Activated naive CD4-positive, alpha-beta T cell treated with anti-CD3 and anti-CD28 coated beads, Interleukin-2, amount 50 U/mL, for 72 hours (primary cell): ENCODE measurements around the gene INPP5F. TPM values are rescaled to one million over a fixed set of nuclear protein-coding genes. Genes with fewer than 3 reads are reported as not detected.

Experiments
- ATAC-seq, 2 donors: fragments of 150-1000 bp; cut with Tn5 transposase; 2 replicates each; pipeline ENCODE4 v1.10.0; 2021; ENCODE audit warnings: mild to moderate bottlenecking in 2 of 2, moderate library complexity in 2 of 2
- DNase-seq, 2 donors: peaks; one replicate each; pipeline ENCODE4 v3.0.0; 2021 to 2022; ENCODE audit warnings: low spot score in 2 of 2
- H3K27ac Mint-ChIP-seq, 2 donors: one replicate each; pipeline ENCODE4 v1.8.0; 2022; ENCODE audit warnings: mild to moderate bottlenecking in 2 of 2, mixed read lengths in 2 of 2
- H3K36me3 Mint-ChIP-seq, 2 donors: one replicate each; pipeline ENCODE4 v1.8.0; 2022; ENCODE audit warnings: mixed read lengths in 2 of 2
- H3K9me3 Mint-ChIP-seq, 2 donors: one replicate each; pipeline ENCODE4 v1.8.0; 2022; ENCODE audit warnings: mixed read lengths in 2 of 2
- total RNA-seq, 2 donors: library from RNA; stranded (reverse); gene quantifications; one replicate each; pipeline ENCODE4 v1.2.3, GENCODE V29; 2022

The INPP5F gene, protein sequence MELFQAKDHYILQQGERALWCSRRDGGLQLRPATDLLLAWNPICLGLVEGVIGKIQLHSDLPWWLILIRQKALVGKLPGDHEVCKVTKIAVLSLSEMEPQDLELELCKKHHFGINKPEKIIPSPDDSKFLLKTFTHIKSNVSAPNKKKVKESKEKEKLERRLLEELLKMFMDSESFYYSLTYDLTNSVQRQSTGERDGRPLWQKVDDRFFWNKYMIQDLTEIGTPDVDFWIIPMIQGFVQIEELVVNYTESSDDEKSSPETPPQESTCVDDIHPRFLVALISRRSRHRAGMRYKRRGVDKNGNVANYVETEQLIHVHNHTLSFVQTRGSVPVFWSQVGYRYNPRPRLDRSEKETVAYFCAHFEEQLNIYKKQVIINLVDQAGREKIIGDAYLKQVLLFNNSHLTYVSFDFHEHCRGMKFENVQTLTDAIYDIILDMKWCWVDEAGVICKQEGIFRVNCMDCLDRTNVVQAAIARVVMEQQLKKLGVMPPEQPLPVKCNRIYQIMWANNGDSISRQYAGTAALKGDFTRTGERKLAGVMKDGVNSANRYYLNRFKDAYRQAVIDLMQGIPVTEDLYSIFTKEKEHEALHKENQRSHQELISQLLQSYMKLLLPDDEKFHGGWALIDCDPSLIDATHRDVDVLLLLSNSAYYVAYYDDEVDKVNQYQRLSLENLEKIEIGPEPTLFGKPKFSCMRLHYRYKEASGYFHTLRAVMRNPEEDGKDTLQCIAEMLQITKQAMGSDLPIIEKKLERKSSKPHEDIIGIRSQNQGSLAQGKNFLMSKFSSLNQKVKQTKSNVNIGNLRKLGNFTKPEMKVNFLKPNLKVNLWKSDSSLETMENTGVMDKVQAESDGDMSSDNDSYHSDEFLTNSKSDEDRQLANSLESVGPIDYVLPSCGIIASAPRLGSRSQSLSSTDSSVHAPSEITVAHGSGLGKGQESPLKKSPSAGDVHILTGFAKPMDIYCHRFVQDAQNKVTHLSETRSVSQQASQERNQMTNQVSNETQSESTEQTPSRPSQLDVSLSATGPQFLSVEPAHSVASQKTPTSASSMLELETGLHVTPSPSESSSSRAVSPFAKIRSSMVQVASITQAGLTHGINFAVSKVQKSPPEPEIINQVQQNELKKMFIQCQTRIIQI
- total RNA-seq = 10 to 100 TPM; 23.0 to 27.3 TPM

- ATAC-seq (peak; percentile 90 to 95), DNase-seq (peak; percentile 98 to 100)
- Mint-ChIP-seq H3K9me3 (peaks cover 0 to 5% of the 10 kb centered on the region in 2 donors), H3K36me3 (peaks cover 12 to 18% of the 10 kb centered on the region in 2 donors), H3K27ac (peak within 1 kb of the TSS; percentile 88 to 99)
Measured at GRCh38 chr10:119725828-119726675, at the start of gene INPP5F. Gene INPP5F, plus strand, starts transcription at chr10:119726050. Its CDS starts 213 bp downstream, at chr10:119726263.

DNA sequence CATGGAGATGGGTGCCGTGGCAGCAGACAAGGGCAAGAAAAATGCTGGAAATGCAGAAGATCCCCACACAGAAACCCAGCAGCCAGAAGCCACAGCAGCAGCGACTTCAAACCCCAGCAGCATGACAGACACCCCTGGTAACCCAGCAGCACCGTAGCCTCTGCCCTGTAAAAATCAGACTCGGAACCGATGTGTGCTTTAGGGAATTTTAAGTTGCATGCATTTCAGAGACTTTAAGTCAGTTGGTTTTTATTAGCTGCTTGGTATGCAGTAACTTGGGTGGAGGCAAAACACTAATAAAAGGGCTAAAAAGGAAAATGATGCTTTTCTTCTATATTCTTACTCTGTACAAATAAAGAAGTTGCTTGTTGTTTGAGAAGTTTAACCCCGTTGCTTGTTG is 48.7 kb upstream of the INPP5F start:
- Mint-ChIP-seq H3K9me3 (no peaks in the 10 kb centered on the region), H3K36me3 (peaks cover 3 to 20% of the 10 kb centered on the region in 2 donors), H3K27ac (peak overlapping the region in 1 of 2 donors; percentile 72)
- ATAC-seq = no peak
- DNase-seq = no peak

DNA sequence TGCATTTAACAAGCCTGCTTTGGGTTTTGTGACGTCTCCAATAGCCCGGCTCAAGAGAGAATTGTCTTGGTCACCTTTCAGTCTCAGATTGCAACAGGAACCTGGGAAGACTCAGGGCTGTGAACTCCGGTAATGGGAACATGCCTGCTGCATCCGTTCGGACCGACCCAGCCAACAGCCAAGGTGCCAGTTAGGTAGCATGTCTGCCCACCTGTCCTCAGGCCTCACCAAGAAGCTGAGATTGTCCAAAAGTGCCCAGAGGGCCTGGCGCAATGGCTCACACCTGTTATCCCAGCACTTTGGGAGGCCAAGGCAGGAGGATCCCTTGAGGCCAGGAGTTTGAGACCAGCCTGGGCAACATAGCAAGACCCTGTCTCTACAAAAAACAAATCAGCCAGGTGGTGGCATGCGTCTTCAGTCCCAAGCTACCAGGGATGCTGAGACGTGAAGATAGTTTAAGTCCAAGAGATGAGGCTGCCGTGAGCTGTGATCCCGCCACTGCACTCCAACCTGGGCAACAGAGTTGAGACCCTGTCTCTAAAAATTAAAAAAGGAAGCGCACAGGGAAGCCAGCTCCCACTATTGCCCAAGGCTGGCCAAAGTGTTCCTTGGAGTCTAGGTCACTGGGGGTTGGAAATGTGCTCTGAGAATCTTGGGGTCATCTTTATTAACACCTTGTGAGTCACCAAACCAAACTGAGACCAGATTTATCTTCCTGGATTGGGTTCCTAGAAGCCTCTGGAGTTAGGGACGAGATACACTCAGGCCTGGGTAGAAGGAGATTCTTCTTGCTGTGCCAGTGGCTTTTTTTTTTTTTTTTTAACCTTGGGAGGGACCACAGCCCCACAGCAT is 47.7 kb upstream of the INPP5F start:
- DNase-seq (no peak), ATAC-seq (no peak)
- Mint-ChIP-seq H3K36me3 (peaks cover 0 to 15% of the 10 kb centered on the region in 2 donors), H3K9me3 (no peaks in the 10 kb centered on the region), H3K27ac (no peak overlapping the region)

DNA sequence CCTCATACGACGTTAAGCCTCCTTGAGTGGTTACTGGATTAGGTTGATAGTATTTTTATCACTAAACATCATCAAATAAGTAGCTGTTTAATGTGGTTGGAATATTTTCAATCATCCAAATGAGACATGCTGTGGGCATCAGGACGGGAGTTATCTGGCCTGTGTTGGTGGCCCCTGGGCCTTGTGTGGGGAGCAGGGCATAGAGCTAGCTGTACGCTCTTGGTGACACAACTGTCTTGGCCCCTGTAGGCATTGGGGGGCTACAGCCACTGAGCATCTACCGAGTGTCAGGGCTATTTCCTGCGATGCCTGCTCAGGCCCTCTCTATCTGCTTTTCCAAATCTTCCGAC is 46.4 kb upstream of the INPP5F start:
- H3K36me3 Mint-ChIP-seq = peaks cover 0 to 7% of the 10 kb centered on the region in 2 donors

GRCh38 chr10:119680050-119680449 is 45.8 kb upstream of the INPP5F start:
- DNase-seq (no peak), ATAC-seq (no peak)
- no peaks in the 10 kb centered on the region for H3K9me3 Mint-ChIP-seq
- no peak overlapping the region for H3K27ac Mint-ChIP-seq
- peaks cover 0 to 7% of the 10 kb centered on the region in 2 donors for H3K36me3 Mint-ChIP-seq

More for the DNA sequence above, 46.4 kb upstream of the INPP5F start:
- Mint-ChIP-seq H3K27ac (no peak overlapping the region), H3K9me3 (no peaks in the 10 kb centered on the region)
- ATAC-seq (no peak), DNase-seq (no peak)

DNA sequence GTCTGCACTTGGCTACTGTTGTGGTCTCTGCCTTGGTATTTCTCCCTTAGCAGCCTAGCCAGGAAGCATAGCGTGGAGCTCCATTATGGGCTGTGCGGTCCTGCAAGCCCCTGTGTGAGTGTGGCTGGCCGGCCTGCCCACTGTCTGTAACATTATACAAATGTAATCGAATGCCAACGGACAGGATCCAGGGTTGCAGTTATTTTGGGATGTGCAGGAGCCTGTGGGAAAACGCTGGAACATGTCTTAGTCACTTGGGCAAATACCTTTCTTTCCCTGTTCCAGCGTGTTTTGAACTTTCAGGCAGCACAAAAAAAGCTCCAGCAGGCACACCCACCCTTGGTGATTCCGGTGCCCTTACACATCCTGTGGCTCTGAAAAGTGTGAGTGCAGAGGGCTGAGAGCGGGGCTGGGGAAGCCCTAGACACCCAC is 45.2 kb upstream of the INPP5F start:
- H3K27ac Mint-ChIP-seq = peak overlapping the region in 1 of 2 donors; percentile 37
- H3K9me3 Mint-ChIP-seq = no peaks in the 10 kb centered on the region
- DNase-seq = no peak
- H3K36me3 Mint-ChIP-seq = peaks cover 0 to 7% of the 10 kb centered on the region in 2 donors
- no peak for ATAC-seq

- DNase-seq (peak; percentile 83 to 86), ATAC-seq (peak; percentile 85 to 96)
- H3K27ac Mint-ChIP-seq = peak overlapping the region; percentile 90 to 93
- no peaks in the 10 kb centered on the region for H3K36me3 Mint-ChIP-seq
- no peaks in the 10 kb centered on the region for H3K9me3 Mint-ChIP-seq
Measured at GRCh38 chr10:119686465-119687191, 39.2 kb upstream of the INPP5F start.

DNA sequence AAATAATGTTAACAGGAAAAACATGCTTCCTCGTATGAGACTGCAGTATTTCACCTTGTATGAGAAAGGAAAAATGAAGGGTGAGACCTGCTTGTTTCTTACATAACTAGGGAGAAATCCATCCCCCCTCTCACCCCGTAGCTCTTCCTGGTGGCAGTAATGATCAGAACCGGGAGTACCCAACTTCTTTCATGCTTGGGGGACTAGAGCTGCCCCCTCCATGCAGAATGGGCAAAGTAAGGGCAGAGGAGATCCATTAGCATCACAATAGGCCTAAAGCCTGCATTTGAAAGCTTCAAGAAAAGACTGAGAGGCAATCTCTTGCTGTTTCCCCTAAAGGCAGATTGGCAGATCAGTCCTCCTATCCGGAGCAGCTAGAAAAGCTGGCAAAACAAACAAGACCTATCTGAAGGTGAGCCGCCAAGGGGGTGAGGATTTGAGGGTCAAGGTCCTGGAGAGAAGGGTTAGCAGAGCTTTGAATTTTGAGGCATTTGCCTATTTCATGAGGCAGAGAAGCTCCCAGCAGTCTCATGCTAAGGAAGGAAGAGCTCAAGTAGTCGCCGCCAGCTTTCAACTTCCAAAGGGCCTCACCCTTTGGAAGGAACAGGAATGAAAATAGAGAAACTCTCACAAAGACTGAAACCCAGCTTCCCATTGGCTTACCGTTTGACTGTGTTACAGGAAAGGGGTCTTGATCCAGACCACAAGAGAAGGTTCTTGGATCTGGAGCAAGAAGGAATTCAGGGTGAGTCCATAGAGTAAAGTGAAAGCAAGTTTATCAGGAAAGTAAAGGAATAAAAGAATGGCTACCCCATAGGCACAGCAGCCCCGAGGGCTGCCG is 38.4 kb upstream of the INPP5F start:
- H3K36me3 Mint-ChIP-seq = no peaks in the 10 kb centered on the region
- no peak for ATAC-seq
- DNase-seq = no peak
- H3K9me3 Mint-ChIP-seq = peaks cover 0 to under 1% of the 10 kb centered on the region in 2 donors
- H3K27ac Mint-ChIP-seq = peak overlapping the region; percentile 90 to 93

GRCh38 chr10:119688033-119688508 is 37.8 kb upstream of the INPP5F start:
- Mint-ChIP-seq H3K36me3 (no peaks in the 10 kb centered on the region), H3K27ac (no peak overlapping the region), H3K9me3 (peaks cover 0 to 7% of the 10 kb centered on the region in 2 donors)
- no peak for ATAC-seq
- no peak for DNase-seq

- DNase-seq (no peak), ATAC-seq (no peak)
- Mint-ChIP-seq H3K9me3 (peaks cover 0 to 12% of the 10 kb centered on the region in 2 donors), H3K36me3 (no peaks in the 10 kb centered on the region), H3K27ac (no peak overlapping the region)
Measured at GRCh38 chr10:119689016-119689580, 36.8 kb upstream of the INPP5F start.

GRCh38 chr10:119691726-119692125 is 34.1 kb upstream of the INPP5F start:
- Mint-ChIP-seq H3K9me3 (peaks cover 0 to 16% of the 10 kb centered on the region in 2 donors), H3K36me3 (no peaks in the 10 kb centered on the region), H3K27ac (no peak overlapping the region)
- DNase-seq (no peak), ATAC-seq (no peak)

- no peak for DNase-seq
- peak in 1 of 2 donors; percentile 55 for ATAC-seq
- H3K36me3 Mint-ChIP-seq = no peaks in the 10 kb centered on the region
- H3K9me3 Mint-ChIP-seq = peaks cover 0 to 16% of the 10 kb centered on the region in 2 donors
- H3K27ac Mint-ChIP-seq = peak overlapping the region in 1 of 2 donors; percentile 43
Measured at GRCh38 chr10:119693262-119693957, 32.4 kb upstream of the INPP5F start.

DNA sequence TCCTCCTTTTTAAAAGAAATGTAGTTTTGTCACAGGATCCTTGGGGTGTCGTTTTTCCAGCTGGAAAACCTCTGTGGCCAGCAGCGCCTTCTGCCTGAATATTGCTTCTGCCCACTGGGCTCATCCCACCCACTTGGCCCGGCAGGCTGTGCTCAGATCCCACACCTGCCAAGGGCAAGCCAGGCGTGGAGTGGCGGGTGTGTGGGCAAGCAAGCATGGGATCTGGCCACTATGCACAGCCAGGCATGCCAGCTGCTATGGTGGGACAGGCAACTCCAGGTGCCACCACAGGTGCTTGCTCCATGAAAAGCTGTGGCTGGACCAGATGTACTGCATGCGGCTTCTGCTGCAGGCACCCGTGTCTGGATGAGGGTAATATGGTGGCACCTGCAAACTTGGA is 31.2 kb upstream of the INPP5F start:
- Mint-ChIP-seq H3K27ac (no peak overlapping the region), H3K36me3 (no peaks in the 10 kb centered on the region), H3K9me3 (peaks cover 0 to 16% of the 10 kb centered on the region in 2 donors)
- DNase-seq (no peak), ATAC-seq (no peak)
